ENCODE measurements around the gene RNASEL. TPM values are rescaled to one million over a fixed set of nuclear protein-coding genes. Genes with fewer than 3 reads are reported as not detected.

RNASEL gene
- total and polyA plus RNA-seq, 9 of the 15 experiments (the other 6 are each of a cell fraction or from before 2014, with no cell fraction given), result 4.3 to 11.1 (median 7.2) TPM

GRCh38 chr1:182586380-182586779, 2.7 kb downstream of the RNASEL start (continued):
- TF ChIP-seq ATF1 (CRISPR knock-in tag; IDR thresholded peaks at IDR 0.05), result no peak
- TF ChIP-seq ATF1 (tag; IDR thresholded peaks at IDR 0.05), result peak; percentile 64
- TF ChIP-seq KLF6 (CRISPR knock-in tag; IDR thresholded peaks at IDR 0.05; ENCODE audit: borderline replicate concordance), result peak; percentile 63; the same call in 1 of the 2 replicates
- TF ChIP-seq ARID1B (IDR thresholded peaks at IDR 0.05), result peak; percentile 49
- TF ChIP-seq UBTF (IDR thresholded peaks at IDR 0.05; ENCODE audit: borderline replicate concordance in 1 of 2, low read depth in 2 of 2, low read length in 2 of 2), result 0 out of 4 replicates have a peak, but pooled peaks of 1 of the 2 experiments have one; percentile 22
- TF ChIP-seq BACH1 (tag; IDR thresholded peaks at IDR 0.05), result peak; percentile 31; the same call in 1 of the 2 replicates
- TF ChIP-seq EHMT2 (IDR thresholded peaks at IDR 0.05), result 0 out of 2 replicates have a peak, but pooled peaks have one; percentile 36
- TF ChIP-seq ZBTB40 (IDR thresholded peaks at IDR 0.05), result peak; percentile 62
- TF ChIP-seq ZBTB40 (CRISPR knock-in tag; IDR thresholded peaks at IDR 0.05), result no peak
- TF ChIP-seq GTF2A2 (tag; IDR thresholded peaks at IDR 0.05), result no peak

All from K562 (cell line).